GM18873 (cell line): ENCODE measurements around the gene IL18R1.

ENCODE experiments used
- ATAC-seq: cut with Tn5 transposase; IDR thresholded peaks from one replicate; pipeline ENCODE4 v1.9.1; 2021; ENCODE audit warnings: mild to moderate bottlenecking, moderate library complexity, moderate number of reproducible peaks; ENCODE audit not compliant: unreplicated experiment, low FRiP score

The IL18R1 gene

GRCh38 chr2:102386867-102387541 is 31.4 kb downstream of the IL18R1 start:
- no peak for ATAC-seq

- ATAC-seq: peak; percentile 91
Measured at GRCh38 chr2:102387763-102388546, 32.4 kb downstream of the IL18R1 start.

GRCh38 chr2:102391565-102391964 is 36.0 kb downstream of the IL18R1 start:
- no peak for ATAC-seq

DNA sequence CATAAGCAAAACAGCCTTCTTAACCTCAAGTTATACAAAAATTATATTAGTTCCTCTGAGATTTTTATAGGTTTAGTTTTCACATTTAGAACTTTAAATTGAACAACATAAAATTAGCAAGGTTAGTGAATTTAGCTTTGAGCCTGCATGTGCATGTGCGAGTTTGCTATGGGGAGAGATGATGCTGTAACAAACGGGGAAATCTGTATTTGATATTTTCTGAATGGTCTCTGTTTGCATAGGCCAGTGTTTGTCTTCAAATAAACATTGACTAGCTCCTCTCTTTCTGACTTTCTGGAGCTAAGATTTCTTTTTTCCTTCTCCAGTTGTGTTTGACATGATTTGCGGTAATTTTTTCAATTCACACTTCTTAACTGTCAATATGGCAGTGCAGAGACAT is 36.5 kb downstream of the IL18R1 start:
- no peak for ATAC-seq

DNA sequence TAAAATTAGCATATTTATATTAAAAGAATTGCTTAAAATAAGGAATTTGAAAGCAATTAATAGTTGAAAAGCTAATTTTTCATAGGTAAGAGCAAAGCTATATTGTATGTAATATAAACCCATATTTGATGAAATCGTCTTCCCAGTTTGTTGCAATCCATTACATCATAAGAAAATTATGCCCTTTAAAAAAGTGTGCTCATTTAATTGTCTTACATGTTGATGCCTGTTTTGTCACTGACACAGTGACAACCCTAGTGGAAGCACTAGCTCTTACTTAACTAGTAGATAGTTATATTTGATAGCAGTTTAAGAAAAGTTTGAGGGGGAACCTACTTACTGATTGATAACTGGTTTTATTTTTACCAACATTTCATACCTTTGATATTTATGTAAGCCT is 37.3 kb downstream of the IL18R1 start:
- no peak for ATAC-seq

DNA sequence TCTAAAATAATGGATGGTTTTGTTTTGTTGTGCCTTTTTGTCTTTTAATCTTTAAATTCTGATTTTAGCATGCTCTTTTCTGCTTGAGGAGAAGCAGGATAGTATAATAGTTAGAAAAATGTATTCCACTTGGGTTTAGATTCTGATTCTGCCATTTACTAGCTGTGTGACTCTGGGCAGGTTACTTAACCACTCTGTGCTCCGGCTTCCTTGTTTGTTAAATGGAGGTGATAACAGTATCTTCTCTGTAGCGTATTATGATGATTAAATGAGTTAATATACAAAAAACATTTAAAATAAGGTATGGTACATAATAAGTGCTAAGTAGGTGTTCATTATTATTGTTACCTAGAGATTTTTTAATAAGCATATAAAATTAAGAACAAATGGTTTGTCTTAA is 40.4 kb downstream of the IL18R1 start:
- no peak for ATAC-seq

- no peak for ATAC-seq
Measured at GRCh38 chr2:102397209-102397608, 41.6 kb downstream of the IL18R1 start.

DNA sequence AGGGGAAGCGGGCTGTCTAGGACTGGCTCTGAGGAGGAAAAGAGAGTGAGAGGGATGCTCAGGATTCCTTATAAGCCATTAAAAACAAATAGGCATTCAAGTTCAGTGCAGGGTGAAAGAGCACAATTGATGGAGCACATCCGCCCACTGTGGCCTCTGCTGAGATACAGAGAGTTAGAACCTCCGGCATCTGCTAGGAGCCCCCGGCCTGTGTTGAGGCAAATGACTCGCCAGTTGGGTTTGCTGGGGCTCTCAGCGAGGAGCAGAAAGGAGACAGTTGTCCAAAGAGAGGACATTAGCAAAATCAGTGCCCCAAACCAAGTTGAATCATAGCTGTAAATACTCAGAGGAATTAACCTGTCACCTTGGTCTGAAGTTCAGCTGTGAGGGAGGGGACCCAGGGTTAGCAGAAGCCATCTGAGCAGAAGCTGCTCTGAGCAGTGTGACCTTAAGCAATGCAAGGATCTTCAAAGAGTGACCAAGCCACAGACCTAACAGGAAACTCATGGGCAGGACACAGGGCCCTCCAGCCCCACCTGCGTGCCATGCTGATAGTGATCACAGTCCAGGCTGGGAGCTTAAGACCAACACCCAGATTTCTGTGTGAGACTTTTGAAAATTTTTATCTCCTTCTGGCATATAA is 44.0 kb downstream of the IL18R1 start:
- ATAC-seq: no peak

DNA sequence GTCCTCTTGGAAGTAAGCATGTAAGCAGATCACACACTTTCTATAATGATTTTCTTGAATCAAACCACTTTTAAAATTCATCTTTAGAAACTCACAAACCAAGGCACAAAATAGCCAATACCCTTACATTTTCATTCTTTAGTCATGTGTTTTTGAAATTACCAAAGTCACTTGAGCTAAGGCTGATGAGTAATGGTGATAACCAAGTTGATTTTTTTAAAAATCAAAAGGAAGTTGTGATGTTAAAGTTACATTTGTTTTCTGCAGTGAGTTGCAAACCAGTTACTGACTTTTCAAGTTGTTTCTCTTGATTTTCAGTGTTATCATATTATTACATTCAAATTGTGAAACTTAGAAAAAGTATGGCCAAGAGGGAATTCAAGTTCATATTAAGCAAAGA is 45.9 kb downstream of the IL18R1 start:
- no peak for ATAC-seq

DNA sequence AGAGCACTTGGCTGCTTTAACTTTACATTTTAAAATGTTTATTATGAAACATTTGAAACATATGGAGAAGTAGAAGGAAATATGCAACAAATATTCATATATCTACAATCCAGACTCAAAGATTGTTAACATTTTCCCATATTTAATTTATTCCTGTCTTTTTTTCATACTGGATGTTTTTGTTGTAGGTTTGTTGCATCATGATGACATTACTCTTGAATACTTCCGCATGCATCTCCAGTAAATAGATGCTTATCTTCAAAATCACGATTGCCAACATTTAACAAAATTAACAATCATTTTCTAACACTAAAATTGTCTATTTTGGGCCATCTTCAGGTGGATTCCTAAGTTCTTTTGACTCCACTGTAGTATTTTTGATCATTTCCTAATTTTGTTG is 46.3 kb downstream of the IL18R1 start:
- no peak for ATAC-seq

GRCh38 chr2:102410952-102411351 is 55.4 kb downstream of the IL18R1 start:
- no peak for ATAC-seq

DNA sequence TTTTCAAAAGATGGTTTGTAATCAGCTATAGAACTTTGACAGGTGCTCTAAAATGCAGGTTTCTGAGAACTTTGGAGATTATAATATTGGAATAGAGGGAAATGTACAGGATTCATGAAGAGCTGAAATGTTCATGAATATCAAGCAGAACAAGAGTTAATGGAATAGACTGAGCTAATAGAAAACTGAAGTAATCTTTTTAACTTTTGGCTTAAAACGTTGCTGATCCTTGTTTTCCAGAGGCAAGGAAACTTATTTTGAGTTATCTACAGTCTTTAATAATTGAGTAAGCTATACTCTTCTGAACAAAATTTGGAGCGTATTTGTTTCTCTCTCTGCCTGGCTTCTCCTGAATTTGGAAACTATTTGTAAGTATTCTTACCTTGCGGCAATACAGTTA is 56.6 kb downstream of the IL18R1 start:
- no peak for ATAC-seq

DNA sequence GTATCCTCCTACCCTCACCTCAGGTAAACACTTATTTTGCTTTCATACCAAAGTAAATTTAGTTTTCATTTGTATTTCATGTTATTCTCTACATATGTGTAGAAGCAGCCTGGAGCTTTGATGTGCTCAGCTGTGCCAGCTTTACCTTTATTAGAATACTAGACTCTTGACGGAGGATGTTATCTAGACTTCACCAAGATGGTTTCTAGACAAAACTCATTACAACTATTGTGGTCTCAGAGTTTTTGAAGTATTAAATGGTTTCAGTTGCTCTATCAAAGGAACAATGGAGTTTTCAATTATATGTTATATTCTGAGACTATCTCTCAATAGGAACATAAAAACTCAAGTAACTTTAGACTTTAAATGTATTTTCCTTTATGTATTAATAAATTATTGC is 62.4 kb downstream of the IL18R1 start:
- peak; percentile 20 for ATAC-seq

- peak; percentile 78 for ATAC-seq
Measured at GRCh38 chr2:102418421-102418961, 62.9 kb downstream of the IL18R1 start.

DNA sequence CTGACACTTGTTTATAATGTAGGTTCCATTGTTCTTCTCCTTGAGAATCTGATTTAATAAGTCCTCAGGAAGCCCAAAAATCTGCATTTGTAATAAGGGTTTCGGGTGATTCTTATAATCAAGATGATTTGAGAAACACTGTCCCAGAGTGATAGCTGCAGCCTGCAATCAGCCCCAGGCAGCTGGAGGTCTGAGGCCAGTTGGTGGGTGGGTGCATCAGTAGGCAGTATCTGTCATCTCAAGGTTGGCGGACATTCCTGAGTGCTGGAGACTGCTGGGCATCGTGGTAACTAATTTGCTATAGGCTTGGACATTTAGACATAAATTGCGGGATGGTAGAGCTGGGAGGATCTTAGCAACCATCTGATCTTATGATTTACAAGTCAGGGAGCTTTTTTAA is 64.7 kb downstream of the IL18R1 start:
- ATAC-seq: no peak

- ATAC-seq: no peak
Measured at GRCh38 chr2:102421890-102422759, 66.5 kb downstream of the IL18R1 start.

- ATAC-seq: no peak
Measured at GRCh38 chr2:102422910-102423309, 67.3 kb downstream of the IL18R1 start, which contains the start of gene IL18RAP. TSS of gene IL18RAP (plus strand) at chr2:102423160. CDS start at chr2:102423278, 118 bp downstream.

- ATAC-seq: no peak
Measured at GRCh38 chr2:102423368-102423767, 67.8 kb downstream of the IL18R1 start.

GRCh38 chr2:102424754-102425153 is 69.2 kb downstream of the IL18R1 start:
- peak; percentile 81 for ATAC-seq

GRCh38 chr2:102425441-102426132 is 70.0 kb downstream of the IL18R1 start:
- ATAC-seq: no peak
